Stimulated activated CD8-positive, alpha-beta memory T cell treated with anti-CD3 and anti-CD28 coated beads, Interleukin-7, amount 100 ng/mL, for 4 hours (primary cell): Measurements from ENCODE around the gene SETD3.

Experiments used
- DNase-seq, 2 donors: peaks; one replicate each; pipeline ENCODE4 v3.0.0-alpha.2; 2020; ENCODE audit warnings: low read depth in 2 of 2

Gene SETD3

GRCh38 chr14:99424306-99424877 is 56.3 kb downstream of the SETD3 start:
- DNase-seq, result no peak

- DNase-seq, result no peak
Measured at GRCh38 chr14:99423434-99423833, 57.2 kb downstream of the SETD3 start.

- no peak for DNase-seq
Measured at GRCh38 chr14:99422228-99423010, 58.2 kb downstream of the SETD3 start.

GRCh38 chr14:99420711-99421110 is 59.9 kb downstream of the SETD3 start:
- DNase-seq, result no peak

- DNase-seq, result no peak
Measured at GRCh38 chr14:99419905-99420304, 60.8 kb downstream of the SETD3 start.

- no peak for DNase-seq
Measured at GRCh38 chr14:99418242-99418641, 62.4 kb downstream of the SETD3 start.

GRCh38 chr14:99416909-99417308 is 63.8 kb downstream of the SETD3 start:
- no peak for DNase-seq

- peak; percentile 15 to 57 for DNase-seq
Measured at GRCh38 chr14:99415496-99416281, 65.0 kb downstream of the SETD3 start.

GRCh38 chr14:99413911-99414310 is 66.7 kb downstream of the SETD3 start:
- DNase-seq, result no peak

GRCh38 chr14:99413172-99413571 is 67.5 kb downstream of the SETD3 start:
- no peak for DNase-seq

GRCh38 chr14:99412117-99413061 is 68.3 kb downstream of the SETD3 start:
- DNase-seq, result no peak

- DNase-seq, result no peak
Measured at GRCh38 chr14:99410019-99410418, 70.6 kb downstream of the SETD3 start.

- DNase-seq, result no peak
Measured at GRCh38 chr14:99408971-99409289, 71.7 kb downstream of the SETD3 start.

DNA sequence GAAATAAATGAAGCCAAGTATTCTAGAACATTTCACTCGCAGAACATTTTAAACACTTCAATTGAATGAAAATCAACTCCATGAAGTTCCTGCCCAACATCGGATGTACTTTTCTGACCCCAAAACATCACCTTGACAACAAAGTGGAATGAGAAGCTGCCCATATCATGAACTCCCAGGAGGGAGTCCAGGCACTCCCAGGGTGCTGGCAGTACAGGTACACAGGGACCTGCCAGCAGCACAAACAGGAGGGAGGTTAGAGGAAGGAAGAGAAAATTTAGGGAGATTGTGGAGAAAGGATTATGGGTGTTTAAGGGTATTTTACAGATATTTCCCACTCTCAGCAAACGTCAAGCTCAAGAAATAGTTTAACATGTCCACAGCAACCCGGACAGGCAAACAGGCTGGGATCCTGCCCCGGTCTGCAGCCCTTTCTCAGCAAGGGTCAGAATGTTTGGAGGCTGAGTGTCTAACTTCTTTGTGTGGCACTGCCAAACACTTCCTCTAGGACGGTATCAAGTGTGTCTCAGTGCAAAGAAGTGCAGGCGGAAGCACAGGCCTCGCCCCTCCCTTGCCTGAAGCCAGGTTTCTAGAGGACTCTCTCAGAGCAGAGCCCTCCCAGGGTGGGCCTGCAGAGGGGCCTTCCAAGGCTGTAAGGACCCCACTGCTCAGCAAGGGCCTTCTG is 72.2 kb downstream of the SETD3 start:
- no peak for DNase-seq

DNA sequence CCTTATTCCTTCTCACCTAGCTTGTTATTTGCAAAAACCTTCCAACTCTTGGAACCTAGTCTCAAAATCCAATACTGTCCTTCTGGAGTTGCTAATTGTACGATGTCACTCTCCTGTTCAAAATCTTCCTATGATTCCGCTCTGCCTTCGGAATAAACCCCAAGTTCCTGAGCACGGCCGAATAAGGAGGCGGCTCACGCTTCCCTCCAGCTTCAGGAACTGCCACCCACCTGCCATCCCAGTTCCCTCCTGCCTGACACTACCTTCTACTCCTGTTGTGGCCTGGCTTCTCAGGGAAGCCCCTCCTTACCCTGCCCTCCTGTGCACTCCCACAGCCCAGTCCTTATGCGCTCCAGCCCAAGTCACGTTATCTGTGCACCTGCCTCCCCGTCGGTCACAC is 73.2 kb downstream of the SETD3 start:
- DNase-seq, result no peak

GRCh38 chr14:99402950-99403349 is 77.7 kb downstream of the SETD3 start:
- no peak for DNase-seq

GRCh38 chr14:99402285-99402648 is 78.4 kb downstream of the SETD3 start:
- DNase-seq, result no peak

DNA sequence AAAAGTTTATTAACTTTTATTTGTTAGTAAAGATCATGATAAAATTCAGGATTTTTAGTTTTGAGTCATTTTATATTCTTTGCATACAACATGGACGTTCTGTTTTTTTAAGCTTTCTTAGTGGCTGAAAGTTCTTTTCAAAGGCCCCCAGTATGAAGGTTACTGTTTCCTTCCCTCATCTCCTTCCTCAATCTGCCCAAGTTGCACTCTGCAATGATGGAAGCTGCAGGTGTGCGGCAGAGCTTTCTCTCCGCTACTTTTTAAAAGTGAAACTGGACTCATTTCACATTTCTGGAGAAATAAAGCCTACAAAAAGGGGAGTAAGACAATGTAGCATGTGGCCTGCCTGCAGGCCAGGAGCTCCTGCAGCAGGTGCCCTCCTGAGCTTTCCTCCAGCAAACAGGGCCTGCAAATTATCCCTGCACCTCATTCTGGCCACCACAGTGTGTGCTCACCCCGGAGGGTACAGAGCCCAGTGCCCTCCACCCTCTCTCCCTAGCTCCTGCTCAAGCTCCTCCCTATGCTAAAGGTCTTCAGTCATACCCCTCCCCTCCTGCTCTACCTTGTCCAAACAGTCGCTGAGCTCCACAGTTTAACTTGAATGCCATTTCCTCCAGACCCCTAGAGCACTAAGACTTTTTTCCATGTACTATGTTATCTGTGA is 78.9 kb downstream of the SETD3 start:
- DNase-seq, result no peak

DNA sequence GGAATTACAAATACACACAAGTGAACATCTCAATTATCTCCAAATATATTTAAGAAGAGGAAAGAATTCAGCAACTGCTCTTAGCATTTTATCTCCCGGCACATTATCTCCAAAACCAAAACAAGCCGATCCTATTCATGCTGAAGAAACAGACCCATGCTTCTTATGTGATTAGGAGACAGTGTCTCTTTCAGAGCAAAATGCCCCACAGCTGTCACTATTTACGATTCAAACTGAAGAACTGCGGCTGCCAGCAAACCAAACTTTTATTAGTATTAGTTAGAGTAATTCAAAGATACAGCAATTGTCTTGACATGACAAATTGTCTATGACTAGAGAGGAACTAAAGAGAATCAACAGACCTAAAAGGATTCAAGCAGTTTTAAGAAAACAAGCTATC is 79.4 kb downstream of the SETD3 start:
- DNase-seq, result no peak

GRCh38 chr14:99397698-99398097 is 83.0 kb downstream of the SETD3 start:
- DNase-seq, result no peak
